ENCODE results near the gene SGPP2. TPM values are rescaled to one million over a fixed set of nuclear protein-coding genes. Genes with fewer than 3 reads are reported as not detected.

Gene SGPP2
- total RNA-seq, 2 experiments from 2014 or later: 1.7 TPM

DNA sequence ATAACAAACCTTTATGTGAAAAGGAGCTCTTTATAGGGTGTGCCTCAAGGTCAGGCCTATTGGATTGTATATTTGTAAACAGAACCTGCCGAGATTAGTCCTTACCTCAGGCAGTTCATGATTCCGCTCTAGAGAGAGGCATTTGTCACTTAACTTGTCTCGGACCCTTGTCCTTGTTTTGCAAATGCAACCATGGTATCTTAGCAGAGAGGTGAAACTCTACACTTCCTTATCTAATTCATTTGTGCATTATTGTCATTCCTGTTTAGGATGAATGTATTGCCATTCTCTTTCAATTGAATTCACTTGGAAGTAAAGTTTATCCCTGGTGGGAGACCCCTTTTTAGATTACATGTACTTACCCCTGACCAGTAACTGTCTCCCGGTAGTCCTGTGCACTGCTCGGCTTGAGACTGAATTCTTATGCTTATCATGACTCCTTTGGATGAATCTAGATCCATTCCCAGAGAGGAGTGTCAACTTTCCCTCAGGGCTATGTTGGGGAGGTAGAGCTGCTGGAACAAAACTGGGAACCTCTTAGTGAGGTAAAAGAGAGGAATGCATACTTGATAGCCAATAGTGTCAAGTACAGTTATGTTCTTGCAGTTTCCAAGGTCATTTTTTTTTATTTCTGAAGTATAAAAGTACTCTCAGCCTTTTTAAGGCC is 46.6 kb downstream of the SGPP2 start:
- Histone ChIP-seq H3K4me1 (ENCODE audit: insufficient read depth, low read length) (no peaks in the 10 kb centered on the region), H3K27ac (ENCODE audit: low read depth in 1 of 2, low read length in 2 of 2) (no peak overlapping the region), H3K36me3 (ENCODE audit: insufficient read depth, low read length) (no peaks in the 10 kb centered on the region), H3K4me3 (ENCODE audit: low read length) (no peak overlapping the region), H3K9me3 (ENCODE audit: control insufficient read depth in 1 of 2, insufficient read depth in 1 of 2, low read length in 2 of 2) (no peaks in the 10 kb centered on the region), H3K27me3 (ENCODE audit: control insufficient read depth in 1 of 2, insufficient read depth in 2 of 2, low read length in 2 of 2) (no peaks in the 10 kb centered on the region)
- DNase-seq (no peak), ATAC-seq (ENCODE audit: poor library complexity) (no peak)
- H3K9me3 Mint-ChIP-seq: no peaks in the 10 kb centered on the region
- POLR2A ChIA-PET: no interaction called here
- H3K27me3 Mint-ChIP-seq: peaks cover 15% of the 10 kb centered on the region
- CTCF ChIA-PET: no interaction called here
- no peak for TF ChIP-seq CTCF (IDR thresholded peaks at IDR 0.05)
- H3K4me3 Mint-ChIP-seq: no peak overlapping the region
- intact Hi-C loops (cut with DNase I, micrococcal nuclease): no loop called here
- no peaks in the 10 kb centered on the region for H3K36me3 Mint-ChIP-seq (ENCODE audit: low read depth)
- H3K4me1 Mint-ChIP-seq (ENCODE audit: low read depth): no peaks in the 10 kb centered on the region
- no peak overlapping the region for H3K27ac Mint-ChIP-seq

DNA sequence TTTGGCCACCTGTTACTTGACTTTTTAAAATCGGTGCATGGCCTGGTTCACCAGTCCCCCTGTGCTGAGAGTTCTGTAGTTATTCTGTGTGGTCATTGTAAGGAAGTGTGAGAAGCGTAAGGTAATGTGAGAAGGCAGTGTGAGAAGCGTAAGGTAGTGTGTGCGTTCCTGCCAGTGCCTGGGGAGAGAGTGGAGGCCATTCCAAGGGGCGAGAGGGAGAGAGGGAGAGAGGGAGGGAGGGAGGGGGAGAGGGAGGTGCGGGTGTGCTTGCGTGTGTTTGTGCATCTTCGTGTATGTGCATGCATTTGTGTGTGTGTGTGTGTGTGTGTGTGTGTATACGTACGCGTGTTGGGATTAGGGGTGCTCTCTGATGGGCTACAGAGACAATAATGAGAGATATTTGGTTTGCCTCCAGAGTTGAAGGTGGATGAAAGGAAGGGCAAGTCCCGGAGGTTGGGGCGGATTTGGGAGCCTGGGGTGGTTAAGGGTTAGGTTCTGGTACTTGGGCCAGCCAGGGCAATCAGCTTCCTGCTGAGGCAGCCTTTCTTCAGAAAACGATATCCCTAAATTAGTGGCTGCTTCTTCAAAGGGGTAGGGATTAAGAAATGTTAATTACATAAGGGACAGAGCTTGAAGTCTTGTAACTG is 53.7 kb downstream of the SGPP2 start:
- ATAC-seq (ENCODE audit: poor library complexity): no peak
- H3K9me3 Mint-ChIP-seq: no peaks in the 10 kb centered on the region
- DNase-seq: no peak
- H3K4me1 Mint-ChIP-seq (ENCODE audit: low read depth): no peaks in the 10 kb centered on the region
- Histone ChIP-seq H3K9me3 (ENCODE audit: control insufficient read depth in 1 of 2, insufficient read depth in 1 of 2, low read length in 2 of 2) (no peaks in the 10 kb centered on the region), H3K27me3 (ENCODE audit: control insufficient read depth in 1 of 2, insufficient read depth in 2 of 2, low read length in 2 of 2) (no peaks in the 10 kb centered on the region), H3K4me3 (ENCODE audit: low read length) (no peak overlapping the region), H3K4me1 (ENCODE audit: insufficient read depth, low read length) (no peaks in the 10 kb centered on the region), H3K36me3 (ENCODE audit: insufficient read depth, low read length) (no peaks in the 10 kb centered on the region), H3K27ac (ENCODE audit: low read depth in 1 of 2, low read length in 2 of 2) (no peak overlapping the region)
- H3K27me3 Mint-ChIP-seq: no peaks in the 10 kb centered on the region
- TF ChIP-seq CTCF (IDR thresholded peaks at IDR 0.05): no peak
- POLR2A ChIA-PET: no interaction called here
- H3K27ac Mint-ChIP-seq: no peak overlapping the region
- CTCF ChIA-PET: no interaction called here
- no peaks in the 10 kb centered on the region for H3K36me3 Mint-ChIP-seq (ENCODE audit: low read depth)
- no peak overlapping the region for H3K4me3 Mint-ChIP-seq
- intact Hi-C loops (cut with DNase I, micrococcal nuclease): no loop called here

- no peaks in the 10 kb centered on the region for H3K36me3 Mint-ChIP-seq (ENCODE audit: low read depth)
- no peak for TF ChIP-seq CTCF (IDR thresholded peaks at IDR 0.05)
- Histone ChIP-seq H3K4me1 (ENCODE audit: insufficient read depth, low read length) (no peaks in the 10 kb centered on the region), H3K36me3 (ENCODE audit: insufficient read depth, low read length) (no peaks in the 10 kb centered on the region), H3K27me3 (ENCODE audit: control insufficient read depth in 1 of 2, insufficient read depth in 2 of 2, low read length in 2 of 2) (no peaks in the 10 kb centered on the region), H3K4me3 (ENCODE audit: low read length) (no peak overlapping the region), H3K9me3 (ENCODE audit: control insufficient read depth in 1 of 2, insufficient read depth in 1 of 2, low read length in 2 of 2) (no peaks in the 10 kb centered on the region), H3K27ac (ENCODE audit: low read depth in 1 of 2, low read length in 2 of 2) (no peak overlapping the region)
- intact Hi-C loops (cut with DNase I, micrococcal nuclease): loop anchor here in 1 of 2 experiments (5.0 kb wide), 1 partner anchor 163 kb away; no protein-coding TSS in a partner anchor
- ATAC-seq (ENCODE audit: poor library complexity): no peak
- H3K27ac Mint-ChIP-seq: no peak overlapping the region
- DNase-seq: no peak
- ChIA-PET CTCF (no interaction called here), POLR2A (no interaction called here)
- H3K4me3 Mint-ChIP-seq: no peak overlapping the region
- H3K27me3 Mint-ChIP-seq: no peaks in the 10 kb centered on the region
- no peaks in the 10 kb centered on the region for H3K9me3 Mint-ChIP-seq
- no peaks in the 10 kb centered on the region for H3K4me1 Mint-ChIP-seq (ENCODE audit: low read depth)
Measured at GRCh38 chr2:222479859-222480258, 55.5 kb downstream of the SGPP2 start.
